GM19397 (cell line): ENCODE data around the gene TBC1D2B.
"Not testable (repeated sequence)": the region's sequence is repeated elsewhere in the genome, so short reads cannot be mapped to it uniquely, and the experiment has no call there.

ENCODE experiments used
- ATAC-seq: cut with Tn5 transposase; IDR thresholded peaks from one replicate; pipeline ENCODE4 v1.9.1; 2021; ENCODE audit warnings: mild to moderate bottlenecking, moderate library complexity; ENCODE audit not compliant: unreplicated experiment

TBC1D2B gene

DNA sequence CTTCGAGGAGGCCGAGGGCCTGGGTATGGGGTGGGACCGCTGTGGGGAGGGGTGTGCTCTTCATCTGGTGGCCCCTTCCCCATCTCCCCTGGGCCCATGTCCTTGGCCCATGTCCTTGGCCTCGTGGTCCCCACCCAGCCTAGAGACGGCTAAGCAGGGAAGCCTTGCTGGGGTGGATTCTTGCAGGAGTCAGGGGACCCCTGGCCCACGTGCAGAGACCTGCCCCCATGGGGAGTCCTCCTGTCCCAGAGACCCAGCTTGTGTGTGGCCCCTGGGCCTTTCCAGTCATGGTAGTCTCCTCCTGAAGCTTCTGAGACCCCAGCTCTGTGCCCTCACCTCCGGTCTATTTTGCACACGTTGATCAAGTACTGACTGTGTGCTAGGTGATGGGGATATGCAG, 97.4 kb downstream of the TBC1D2B start:
- no peak for ATAC-seq

DNA sequence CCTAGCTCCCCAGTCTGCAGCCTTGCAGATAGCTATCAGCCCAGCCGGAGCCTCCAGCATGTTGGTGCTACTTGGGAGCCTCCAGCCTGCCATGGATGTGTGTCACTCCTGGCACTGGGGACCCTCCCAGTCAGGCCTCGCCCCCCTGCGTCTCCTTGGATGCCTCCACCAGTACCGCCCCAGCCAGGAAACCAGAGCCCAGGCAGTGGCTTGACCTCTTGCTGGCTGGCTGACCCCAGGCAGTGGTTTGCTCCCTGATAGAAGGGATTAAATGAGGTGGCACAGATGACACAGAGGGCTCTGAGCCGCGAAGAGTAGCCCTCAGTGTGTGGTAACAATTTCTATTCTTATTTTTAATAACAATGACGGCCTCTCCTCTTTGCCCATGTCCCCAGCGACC, 98.4 kb downstream of the TBC1D2B start:
- not testable (repeated sequence) for ATAC-seq

DNA sequence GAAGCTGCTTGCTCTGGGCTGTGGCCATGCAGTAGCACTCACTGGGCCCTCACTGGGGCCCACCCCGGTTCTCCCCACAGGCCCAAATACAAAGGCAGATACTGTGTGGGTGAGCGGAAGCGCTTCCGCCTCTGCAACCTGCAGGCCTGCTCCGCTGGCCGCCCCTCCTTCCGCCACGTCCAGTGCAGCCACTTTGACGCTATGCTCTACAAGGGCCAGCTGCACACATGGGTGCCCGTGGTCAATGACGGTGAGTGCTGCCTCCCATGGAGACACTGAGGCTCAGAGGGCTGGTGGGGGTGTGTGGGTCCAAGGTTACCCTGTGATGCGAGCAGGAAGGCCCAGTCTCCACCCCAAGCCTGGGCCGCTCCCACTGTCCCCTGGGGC, 98.8 kb downstream of the TBC1D2B start:
- ATAC-seq, result not testable (repeated sequence)

DNA sequence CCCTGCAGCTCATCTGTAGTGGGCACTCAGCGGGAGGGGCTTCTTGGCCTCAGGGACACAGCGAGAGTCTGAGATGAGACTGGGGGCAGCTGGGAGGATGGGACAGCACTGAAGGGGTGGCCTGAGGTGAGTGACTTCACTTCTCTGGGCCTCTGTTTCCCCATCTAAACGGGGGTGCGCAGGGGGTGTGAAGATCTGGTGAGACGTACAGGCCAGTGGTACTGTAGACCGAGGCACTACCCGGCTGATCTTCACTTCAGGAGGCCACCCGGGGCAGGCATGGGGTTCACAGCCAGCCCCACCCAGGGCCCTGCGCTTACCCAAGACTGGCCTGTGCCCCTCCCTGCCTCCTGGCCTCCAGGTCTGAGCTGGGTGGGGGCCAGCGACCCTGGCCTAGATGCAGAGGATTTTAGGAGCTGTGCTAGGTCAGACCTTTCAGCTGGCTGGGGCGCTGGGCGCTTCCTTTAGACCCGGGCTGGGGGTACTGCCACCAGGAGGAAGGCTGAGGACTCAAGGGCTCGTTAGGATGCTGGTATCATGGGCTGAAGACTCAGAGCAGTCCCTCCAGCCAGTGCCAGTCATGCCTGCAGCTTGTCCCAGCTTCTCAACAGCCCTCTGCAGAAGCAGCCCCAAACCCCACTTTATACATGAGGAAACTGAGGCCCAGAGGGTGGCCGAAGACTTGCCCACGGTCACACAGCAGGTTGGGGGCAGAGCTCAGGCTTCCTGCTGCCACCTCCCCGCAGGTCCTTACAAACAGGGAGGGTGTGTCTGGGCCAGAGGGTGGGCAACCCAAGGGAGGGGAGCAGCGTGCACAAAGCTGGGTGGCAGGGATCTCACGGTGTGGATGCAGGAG, 99.4 kb downstream of the TBC1D2B start:
- not testable (repeated sequence) for ATAC-seq

DNA sequence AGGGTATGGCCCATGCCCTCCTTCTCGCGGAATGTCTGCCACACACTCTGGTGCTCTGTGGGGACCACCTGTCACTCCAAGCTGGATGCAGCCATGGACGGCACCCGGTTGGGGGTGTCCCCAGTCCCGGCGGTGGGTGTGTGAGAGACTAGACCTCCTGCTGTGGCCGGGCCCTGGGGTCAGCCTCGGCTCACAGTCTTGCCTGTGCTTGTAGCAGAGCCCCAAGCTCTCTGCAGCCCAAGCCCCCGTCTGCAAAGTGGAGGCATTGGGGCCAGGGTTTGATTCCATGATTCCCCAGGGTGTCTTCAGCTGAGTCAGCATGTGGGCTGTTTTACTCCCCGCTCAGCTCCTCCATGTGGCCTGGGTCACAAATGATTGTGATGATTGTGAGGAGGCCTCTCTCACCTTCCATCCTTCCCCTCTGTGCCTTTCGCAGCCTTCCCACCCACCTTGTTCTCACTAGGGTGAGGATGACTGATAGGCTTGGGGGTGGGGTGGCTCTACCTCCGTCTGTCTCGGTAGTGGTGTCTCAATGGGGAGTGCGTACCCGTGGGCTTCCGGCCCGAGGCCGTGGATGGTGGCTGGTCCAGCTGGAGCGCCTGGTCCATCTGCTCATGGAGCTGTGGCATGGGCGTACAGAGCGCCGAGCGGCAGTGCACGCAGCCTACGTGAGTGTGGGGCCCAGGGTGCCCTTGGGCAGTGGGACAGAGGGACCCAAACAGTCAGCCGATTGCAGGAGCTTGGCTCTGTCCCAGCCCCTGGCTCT, 100.6 kb downstream of the TBC1D2B start:
- ATAC-seq, result not testable (repeated sequence)

DNA sequence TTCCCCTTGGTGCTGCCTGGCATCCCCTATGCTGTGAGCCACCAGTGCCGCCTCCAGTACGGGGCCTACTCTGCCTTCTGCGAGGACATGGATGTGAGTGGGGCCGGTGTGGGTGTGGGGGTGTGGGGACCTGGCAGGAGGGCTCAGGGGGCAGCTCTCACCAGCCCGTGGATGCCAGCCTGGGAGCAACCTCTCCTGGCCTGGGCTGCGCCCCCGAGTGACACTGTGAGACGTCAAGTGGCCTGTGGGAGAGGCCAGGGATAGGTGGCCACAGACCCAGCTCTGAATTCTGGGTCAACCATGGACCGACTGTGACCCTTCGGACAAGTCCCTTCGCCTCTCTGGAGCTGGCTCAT, 101.4 kb downstream of the TBC1D2B start:
- ATAC-seq, result not testable (repeated sequence)

DNA sequence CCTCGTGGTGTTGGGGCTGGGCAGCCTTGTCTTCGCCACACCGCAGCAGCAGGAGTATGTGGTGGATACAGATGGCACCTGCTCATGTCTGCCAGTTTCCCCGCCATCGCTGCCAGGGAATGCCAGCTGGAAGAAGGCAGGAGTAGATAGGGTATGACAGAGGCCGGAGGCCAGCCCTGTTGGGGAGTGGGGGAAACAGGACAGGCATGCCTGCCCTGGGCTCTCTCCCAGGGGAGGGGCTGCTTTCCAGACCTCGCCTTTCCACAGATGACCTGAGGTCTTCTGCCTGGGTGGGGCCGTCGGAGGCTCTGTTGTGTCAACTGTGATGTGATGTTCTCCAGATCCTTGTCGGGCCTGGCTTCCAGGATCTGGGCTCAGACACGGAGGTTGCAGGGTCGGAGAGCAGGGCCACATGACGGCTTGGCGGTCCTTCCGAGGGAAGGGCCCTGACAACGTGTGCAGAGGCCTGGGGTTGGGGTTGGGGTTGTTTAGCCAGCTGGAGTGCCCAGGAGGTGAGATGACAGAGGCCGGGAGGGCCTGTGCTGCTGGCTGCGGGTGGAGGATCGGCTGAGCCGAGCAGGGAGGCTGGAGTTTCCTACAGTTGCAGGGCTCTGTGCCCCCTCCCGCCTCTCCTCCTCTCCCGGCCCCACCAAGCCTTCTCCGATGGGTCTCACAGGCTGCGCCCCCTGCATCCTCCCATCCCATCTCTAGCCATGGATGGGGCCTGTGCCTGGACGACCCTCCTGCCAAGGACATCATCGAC, 102.0 kb downstream of the TBC1D2B start:
- ATAC-seq, result no peak

DNA sequence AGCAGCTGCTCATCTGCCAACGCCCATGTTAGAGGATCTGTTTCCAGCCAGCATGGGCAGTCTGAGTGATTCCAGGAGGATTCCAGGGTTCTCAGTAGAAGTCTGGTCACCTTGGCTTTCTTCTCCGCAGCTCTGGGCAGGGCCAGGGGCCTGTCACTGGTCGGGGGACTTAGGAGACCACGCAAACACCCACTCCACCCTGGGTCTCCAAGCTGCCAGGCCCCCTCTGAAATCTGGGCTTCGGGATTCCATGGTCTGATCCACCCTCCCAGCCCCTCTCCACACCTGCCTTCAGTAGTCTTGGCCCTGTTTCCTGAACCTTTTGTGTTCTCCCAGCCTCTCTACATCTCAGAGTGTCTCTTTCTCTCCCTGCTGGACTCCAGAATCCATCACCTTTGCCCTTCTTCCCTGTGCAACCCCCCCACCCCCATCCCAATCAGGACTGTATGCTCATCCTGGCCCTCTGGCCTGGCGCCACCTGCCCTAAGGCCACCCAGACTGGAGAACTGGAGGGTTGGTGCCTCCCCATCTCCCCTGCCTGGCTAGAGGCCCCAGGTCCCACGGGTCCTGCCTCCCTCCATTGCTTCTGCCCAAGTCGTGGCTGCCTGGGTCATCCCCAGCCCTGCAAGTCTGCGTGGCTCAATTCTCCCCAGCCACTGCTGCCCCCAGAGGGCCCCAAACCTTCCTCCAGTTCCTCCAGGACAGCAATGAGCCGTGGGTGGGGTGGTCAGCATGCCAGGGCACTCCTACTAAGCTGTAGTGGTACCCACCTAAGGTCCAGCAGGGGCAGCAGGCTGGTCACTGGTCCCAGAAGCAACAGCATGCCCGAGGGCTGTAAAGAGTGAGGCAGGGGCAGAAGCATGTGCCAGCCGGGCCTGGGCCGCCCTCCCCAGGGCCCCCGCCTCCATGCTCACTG, 102.8 kb downstream of the TBC1D2B start:
- no peak for ATAC-seq

DNA sequence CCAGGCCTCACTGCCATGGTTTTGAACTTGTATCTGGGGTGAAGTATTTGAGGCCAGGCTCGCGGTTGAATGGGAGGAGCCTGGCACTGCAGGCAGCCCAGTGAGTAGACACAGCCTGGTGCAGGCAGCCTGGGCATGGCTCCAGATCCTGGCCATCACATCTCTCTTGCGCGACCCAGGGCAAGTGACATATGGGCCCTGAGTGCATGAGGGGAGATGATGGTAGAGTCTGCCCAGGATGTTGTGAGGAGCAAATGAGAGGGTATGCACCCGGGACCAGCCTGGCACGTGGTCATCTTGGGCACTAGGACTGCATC, 103.5 kb downstream of the TBC1D2B start:
- ATAC-seq, result no peak

DNA sequence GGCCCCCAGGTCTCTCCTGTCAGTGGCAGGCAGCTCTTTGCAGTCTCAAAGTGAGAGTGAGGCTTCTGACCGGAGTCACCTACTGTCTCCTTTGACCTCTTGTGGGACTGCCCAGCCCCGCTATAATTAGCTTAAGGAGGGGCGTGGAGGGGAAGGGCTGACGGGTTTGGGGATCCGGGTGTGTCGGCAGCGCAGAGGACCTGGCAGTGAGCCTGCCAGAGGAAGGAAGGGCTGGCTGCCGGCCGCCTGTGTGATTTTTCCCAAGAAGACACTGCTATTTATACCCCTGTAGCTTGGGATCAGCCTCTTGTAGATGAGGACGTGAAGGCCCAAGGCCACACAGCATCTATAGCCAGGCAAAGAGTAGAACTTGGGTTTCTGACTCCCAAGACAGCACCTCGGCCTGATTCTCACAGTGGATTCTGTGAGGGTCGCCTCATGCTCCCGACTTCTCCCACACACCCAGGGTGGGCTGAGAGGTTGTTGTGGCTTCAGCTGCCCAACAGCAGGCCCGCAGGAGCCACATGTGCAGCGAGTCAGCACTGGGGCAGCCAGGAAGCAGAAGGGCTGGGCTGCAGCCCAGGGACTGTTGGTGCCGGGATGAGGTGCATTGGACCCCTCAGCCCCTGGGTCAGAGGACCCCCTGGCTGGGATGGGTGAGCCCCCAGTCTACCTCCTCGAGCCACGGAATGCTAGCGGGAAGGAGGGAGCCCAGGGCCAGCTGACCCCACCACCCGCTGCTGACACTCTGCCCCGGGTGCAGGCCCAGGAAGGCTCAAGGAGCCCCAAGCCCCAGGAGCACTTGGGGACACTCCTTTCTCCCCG, 104.0 kb downstream of the TBC1D2B start:
- not testable (repeated sequence) for ATAC-seq

DNA sequence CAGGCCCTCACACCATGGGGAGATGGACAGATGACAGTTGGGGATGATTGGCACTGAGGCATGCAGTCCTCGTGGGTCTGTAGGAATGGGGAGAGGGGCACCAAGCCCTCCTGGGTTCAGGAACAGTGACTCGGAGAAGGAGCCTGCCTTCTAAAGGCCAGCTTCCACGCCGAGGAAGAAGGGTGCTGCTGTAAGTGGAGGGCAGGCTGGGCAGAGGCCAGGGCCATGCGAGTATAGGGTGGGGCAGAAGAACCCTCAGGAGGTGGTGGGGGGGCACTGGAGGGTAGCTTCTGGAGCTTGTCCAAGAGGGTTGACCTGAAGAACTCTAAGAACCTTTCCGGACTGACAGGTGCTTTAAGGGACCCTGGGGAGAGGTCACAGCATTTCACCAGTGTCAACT, 104.8 kb downstream of the TBC1D2B start:
- ATAC-seq, result not testable (repeated sequence)

DNA sequence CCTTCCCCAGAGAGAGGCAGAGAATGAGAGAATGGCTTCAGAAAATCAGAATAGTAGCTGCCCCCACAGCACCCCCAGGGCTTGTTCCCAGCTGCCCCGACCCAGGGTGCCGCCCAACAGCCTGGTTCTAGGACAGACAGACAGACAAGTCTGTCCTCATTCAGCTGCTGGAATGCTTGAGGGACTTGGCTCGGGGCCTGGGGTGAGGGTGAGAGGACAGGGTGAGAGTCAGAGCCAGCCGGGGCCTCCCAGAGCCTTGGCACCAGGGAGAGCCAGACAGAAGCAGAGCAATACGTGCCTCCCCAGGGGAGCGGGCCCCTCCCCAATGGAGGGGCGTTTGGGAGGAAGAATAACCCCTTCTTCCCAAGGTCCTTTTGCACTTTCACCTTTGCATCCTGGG, 105.6 kb downstream of the TBC1D2B start:
- ATAC-seq, result not testable (repeated sequence)

DNA sequence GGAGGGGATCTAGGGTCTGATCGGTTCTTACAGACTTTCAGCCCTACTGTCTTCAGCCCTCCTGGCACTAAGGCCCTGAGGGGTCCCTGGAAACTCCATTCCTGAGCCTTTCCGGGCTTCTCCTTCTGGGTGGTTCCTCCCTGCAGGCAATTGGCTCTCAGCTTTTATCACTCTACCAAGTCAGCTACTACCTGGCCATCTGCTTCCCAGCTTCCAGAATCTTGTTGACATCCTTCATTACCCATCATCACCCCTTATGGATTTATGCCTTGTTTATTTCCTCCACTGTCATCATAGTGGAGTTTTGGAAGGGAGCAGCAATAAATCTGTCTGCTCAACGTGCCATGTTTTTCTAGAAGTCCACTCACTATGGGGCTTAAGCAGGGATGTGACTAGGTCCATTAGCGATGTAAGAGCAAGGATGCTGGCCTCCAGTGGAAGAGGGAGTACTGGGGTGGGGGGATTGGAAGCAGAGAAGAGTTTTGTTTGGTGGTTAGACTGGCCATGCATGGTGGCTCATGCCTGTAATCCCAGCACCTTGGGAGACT, 106.6 kb downstream of the TBC1D2B start:
- ATAC-seq, result not testable (repeated sequence)

DNA sequence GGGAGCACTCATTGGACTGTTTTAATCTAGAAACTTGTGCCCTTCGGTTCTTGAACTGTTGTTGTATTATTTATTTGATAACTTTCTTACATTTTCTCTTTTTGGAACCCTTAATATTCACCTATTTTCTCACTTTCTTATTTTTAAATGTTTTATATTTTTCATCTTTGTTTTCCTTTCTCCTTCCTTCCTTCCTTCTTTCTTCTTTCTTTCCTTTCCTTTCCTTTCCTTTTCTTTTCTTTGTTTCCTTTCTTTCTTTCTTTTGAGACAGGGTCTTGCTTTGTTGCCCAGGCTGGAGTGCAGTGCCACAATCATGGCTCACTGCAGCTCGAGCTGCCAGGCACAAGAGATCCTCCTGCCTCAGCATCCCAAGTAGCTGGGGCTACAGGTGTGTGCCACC, 108.5 kb downstream of the TBC1D2B start:
- no peak for ATAC-seq

DNA sequence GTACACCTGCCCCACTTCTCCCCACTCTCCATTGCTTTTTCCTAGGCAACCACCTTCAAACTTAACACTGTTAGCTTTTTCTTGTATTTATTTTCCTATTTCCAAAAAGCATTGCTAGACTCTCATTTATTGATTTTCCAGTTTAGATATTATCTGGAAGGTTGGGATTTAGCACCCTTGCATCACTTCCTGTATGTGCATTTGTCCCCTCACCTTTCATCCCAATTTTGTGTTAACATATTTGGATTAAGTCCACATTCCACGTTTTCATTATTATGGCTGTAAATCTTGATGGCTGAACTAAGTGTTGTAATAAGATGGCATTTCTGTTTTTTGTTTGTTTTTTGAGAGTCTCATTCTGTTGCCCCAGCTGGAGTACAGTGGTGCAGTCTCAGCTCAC, 109.7 kb downstream of the TBC1D2B start:
- ATAC-seq, result no peak

DNA sequence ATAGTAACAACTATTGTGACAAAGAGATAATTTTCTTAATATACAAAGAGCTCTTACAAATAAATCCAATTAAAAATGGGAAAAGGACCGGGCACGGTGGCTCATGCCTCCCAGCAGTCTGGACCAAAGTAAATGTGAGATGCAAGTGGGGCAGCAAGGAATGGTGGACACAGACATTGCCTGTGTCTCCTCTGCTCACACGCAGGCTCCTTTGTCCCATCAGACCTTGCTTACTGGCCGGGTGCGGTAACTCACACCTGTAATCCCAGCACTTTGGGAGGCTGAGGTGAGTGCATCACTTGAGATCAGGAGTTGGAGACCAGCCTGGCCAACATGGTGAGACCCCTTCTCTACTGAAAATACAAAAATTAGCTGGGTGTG, 110.3 kb downstream of the TBC1D2B start:
- not testable (repeated sequence) for ATAC-seq

DNA sequence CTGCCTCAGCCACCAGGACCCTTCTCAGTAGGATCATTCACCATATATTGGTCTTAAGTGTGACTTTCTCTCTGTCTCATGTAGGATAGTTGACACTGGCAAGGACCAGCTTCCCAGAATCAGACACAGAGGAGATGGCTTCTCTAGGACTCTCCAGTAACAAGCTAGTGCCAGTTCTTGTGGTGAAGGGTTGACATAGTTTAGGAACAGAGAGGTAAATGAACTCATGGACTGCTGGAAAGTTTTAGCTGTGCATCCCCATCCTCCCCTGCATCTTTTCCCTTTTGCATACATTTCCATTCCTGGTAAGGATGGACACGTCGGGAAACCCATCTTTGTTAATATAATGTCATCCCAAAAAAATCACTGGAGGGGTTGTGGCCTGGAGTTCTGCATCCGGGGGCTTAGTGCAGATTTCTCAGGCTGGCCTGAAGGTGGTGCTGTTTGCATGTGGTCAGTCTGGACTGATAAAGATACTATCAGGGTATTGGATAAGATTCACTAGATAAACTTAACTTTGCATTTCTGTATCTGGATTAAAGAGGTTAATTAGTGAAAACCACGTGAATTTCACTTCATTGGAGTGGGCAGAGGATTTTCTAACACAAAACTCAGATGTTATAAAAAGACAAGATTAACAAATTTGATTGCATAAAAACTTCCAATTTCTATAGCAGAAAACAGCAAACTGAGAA, 110.8 kb downstream of the TBC1D2B start:
- ATAC-seq, result no peak

DNA sequence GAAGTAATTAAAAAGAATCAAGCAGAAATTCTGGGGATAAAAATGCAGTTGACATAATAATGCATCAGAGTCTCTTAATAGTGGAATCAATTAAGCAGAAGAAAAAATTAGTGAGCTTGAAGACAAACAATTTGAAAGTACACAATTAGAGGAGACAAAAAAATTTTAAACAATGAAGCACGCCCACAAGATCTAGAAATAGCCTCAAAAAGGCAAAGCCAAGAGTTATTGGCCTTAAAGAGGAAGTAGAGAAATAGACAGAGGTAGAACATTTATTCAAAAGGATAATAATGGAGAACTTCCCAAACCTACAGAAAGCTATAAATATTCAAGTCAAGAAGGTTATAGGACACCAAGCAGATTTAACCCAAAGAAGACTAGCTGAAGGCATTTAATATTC, 113.3 kb downstream of the TBC1D2B start:
- no peak for ATAC-seq

DNA sequence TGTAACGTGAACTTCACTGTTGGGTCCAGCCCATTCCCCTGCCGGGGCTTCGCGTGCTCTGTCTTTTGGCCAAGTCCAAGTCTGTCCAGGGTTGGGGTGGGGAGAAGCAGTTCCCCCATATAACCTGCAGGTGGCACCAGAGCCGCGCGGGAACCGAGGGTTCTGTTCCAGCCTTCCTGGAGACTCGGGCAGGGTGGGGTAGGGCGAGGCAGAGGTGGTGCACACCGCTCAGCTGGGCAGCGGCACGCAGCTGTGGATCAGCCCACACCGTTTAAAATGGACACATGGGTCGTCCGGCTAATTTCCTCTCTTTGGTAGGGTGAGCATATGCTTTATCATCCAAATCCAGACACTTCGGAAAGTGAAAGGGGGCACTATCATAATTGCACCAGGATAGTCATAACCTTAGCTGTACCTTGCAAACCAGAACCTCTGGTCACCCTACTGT, 118.1 kb downstream of the TBC1D2B start:
- ATAC-seq, result no peak
